PC-9 (cell line): Measurements from ENCODE around the gene COL4A2. TPM values are rescaled to one million over a fixed set of nuclear protein-coding genes. Genes with fewer than 3 reads are reported as not detected.

Experiments used
- BruUV-seq: library from RNA; stranded (reverse); fragments of 400-500 nt; replicated peaks from 2 replicates; lab custom pipeline; 2021; lab: Mats Ljungman, UMichigan
- CTCF ChIA-PET: fragments of 300-600 bp; sonication (Branson Sonifier 250); formaldehyde crosslinking; loops from one replicate; lab custom pipeline; 2022; ENCODE audit warnings: antibody characterized with exemption; lab: Charles Lee
- POLR2A ChIA-PET: fragments of 300-600 bp; sonication (Branson Sonifier 250); formaldehyde crosslinking; loops from one replicate; lab custom pipeline; 2022; ENCODE audit warnings: antibody characterized with exemption; ENCODE audit not compliant: unreplicated experiment; lab: Charles Lee
- DNase-seq, 2 experiments: peaks; one replicate each; pipeline versions ENCODE4 v3.0.0 to v3.0.0-alpha.2; 2015 to 2022; ENCODE audit warnings: mixed read lengths in 1 of 2
- H2AFZ ChIP-seq: fragments of 200-600 bp; sonication (generic); 2 replicates; pipeline ENCODE4 v1.8.1; 2017; ENCODE audit warnings: antibody characterized with exemption
- H3F3A ChIP-seq: fragments of 200-600 bp; sonication (generic); 2 replicates; pipeline ENCODE4 v1.8.1; 2017; ENCODE audit warnings: antibody characterized with exemption, mild to moderate bottlenecking, low read depth; ENCODE audit not compliant: insufficient read depth
- H3K27ac ChIP-seq: fragments of 200-600 bp; sonication (generic); 2 replicates; pipeline ENCODE4 v1.6.1; 2016; ENCODE audit warnings: mixed run types
- H3K27me3 ChIP-seq: fragments of 200-600 bp; sonication (generic); 2 replicates; pipeline ENCODE4 v1.6.1; 2016; ENCODE audit warnings: low read depth, mixed run types; ENCODE audit not compliant: insufficient read depth
- H3K36me3 ChIP-seq: fragments of 200-600 bp; sonication (generic); 2 replicates; pipeline ENCODE4 v1.6.1; 2016; ENCODE audit warnings: low read depth, mixed run types
- H3K4me1 ChIP-seq: fragments of 200-600 bp; sonication (generic); replicated peaks from 2 replicates; pipeline ENCODE4 v1.6.1; 2016; ENCODE audit warnings: mixed run types; ENCODE audit not compliant: insufficient read depth
- H3K4me2 ChIP-seq: fragments of 200-600 bp; sonication (generic); 2 replicates; pipeline ENCODE4 v1.6.1; 2017; ENCODE audit warnings: mixed run types
- H3K4me3 ChIP-seq: fragments of 200-600 bp; sonication (generic); 2 replicates; pipeline ENCODE4 v1.6.1; 2016; ENCODE audit warnings: mixed run types
- H3K79me2 ChIP-seq: fragments of 200-600 bp; sonication (generic); 2 replicates; pipeline ENCODE4 v1.6.1; 2017; ENCODE audit warnings: low read depth, mixed run types
- H3K9me2 ChIP-seq: fragments of 200-600 bp; sonication (generic); 2 replicates; pipeline ENCODE4 v1.8.1; 2017; ENCODE audit warnings: mild to moderate bottlenecking; ENCODE audit not compliant: insufficient read depth
- H3K9me3 ChIP-seq: fragments of 200-600 bp; sonication (generic); 2 replicates; pipeline ENCODE4 v1.8.1; 2016; ENCODE audit warnings: low read depth; ENCODE audit not compliant: insufficient read depth
- H4K20me1 ChIP-seq: fragments of 200-600 bp; sonication (generic); 2 replicates; pipeline ENCODE4 v1.8.1; 2017; ENCODE audit not compliant: insufficient read depth
- EZH2 ChIP-seq: fragments of 200-600 bp; sonication (generic); IDR thresholded peaks from 2 replicates; pipeline ENCODE4 v1.8.0; 2017; ENCODE audit warnings: antibody characterized with exemption, low read depth
- intact Hi-C: fragments of 100-400 bp; cut with micrococcal nuclease; formaldehyde crosslinking; loops from one replicate; pipeline ENCODE4 v1.10.0; 2022; ENCODE audit not compliant: unreplicated experiment
- total RNA-seq: library from RNA; stranded (reverse); gene quantifications from 2 replicates; pipeline ENCODE4 v1.2.3, GENCODE V29; 2021
- TF ChIP-seq, protein P1 (sequence below): fragments of 200-600 bp; sonication (generic); conservative IDR thresholded peaks from 2 replicates; pipeline ENCODE4 v1.6.1; 2017; ENCODE audit warnings: mixed run types, antibody characterized with exemption, mild to moderate bottlenecking, moderate library complexity

Gene COL4A2
- total RNA-seq, 1 experiment from 2014 or later, result 1.2 TPM

DNA sequence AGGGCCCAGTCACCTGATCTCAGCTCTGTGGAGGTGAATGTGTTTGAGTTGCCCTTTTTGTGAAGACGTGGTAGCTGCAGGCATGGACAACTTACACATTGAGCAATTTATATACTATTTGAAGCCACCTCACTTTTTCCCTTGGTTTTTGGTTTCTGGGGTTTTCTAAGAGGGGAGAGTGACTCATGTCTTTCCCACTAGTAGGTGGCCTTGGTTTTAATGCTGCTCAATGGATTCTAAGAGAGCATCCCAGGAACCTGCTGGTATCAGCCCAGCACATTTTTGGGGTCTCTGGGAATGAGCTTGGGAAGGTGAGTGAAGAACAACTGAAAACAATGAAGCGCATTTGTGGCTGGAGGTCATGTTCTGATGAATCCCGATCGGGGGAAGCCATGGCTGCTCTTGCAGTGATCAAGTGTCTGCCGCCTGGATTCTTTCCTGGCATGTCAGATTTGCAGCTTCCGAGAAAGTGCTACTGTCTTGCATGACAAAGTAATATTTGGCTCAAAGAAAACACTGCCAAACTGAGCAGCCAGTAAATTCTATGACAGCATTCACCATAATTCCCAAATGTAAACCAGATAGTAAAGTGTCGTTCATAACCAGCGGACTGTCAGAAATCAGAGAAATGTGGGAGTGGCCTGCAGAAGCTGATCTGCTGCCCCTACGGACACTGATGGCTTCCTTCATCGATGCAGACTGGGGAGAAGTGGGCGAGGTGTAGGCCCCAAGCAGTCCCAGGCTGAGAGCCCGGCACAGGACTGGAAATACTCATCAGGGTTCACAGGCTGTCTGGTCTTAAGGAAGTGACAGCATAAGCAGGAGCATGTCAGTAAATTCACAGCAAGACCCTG is 98.7 kb downstream of the COL4A2 start:
- Histone ChIP-seq H3F3A (no peaks in the 10 kb centered on the region), H3K27ac (no peak overlapping the region), H3K4me3 (no peak overlapping the region), H3K36me3 (no peaks in the 10 kb centered on the region), H3K9me2 (no peaks in the 10 kb centered on the region; the same call in 1 of the 2 replicates), H3K79me2 (no peaks in the 10 kb centered on the region), H4K20me1 (no peaks in the 10 kb centered on the region), H3K9me3 (no peaks in the 10 kb centered on the region), H3K27me3 (no peaks in the 10 kb centered on the region), H3K4me1 (0 out of 2 replicates have a peak, but pooled peaks cover 7% of the 10 kb centered on the region), H2AFZ (no peak overlapping the region), H3K4me2 (no peak overlapping the region)
- no peak for DNase-seq
- intact Hi-C loops, result no loop called here
- BruUV-seq, result no TSS peak
- CTCF ChIA-PET, result interaction anchor here (0.6 kb wide), 1 partner anchor 277 kb away, joined by 3 read pairs; no protein-coding TSS in a partner anchor
- POLR2A ChIA-PET, result no interaction called here
- TF ChIP-seq EZH2, result no peak
- TF ChIP-seq, protein P1, sequence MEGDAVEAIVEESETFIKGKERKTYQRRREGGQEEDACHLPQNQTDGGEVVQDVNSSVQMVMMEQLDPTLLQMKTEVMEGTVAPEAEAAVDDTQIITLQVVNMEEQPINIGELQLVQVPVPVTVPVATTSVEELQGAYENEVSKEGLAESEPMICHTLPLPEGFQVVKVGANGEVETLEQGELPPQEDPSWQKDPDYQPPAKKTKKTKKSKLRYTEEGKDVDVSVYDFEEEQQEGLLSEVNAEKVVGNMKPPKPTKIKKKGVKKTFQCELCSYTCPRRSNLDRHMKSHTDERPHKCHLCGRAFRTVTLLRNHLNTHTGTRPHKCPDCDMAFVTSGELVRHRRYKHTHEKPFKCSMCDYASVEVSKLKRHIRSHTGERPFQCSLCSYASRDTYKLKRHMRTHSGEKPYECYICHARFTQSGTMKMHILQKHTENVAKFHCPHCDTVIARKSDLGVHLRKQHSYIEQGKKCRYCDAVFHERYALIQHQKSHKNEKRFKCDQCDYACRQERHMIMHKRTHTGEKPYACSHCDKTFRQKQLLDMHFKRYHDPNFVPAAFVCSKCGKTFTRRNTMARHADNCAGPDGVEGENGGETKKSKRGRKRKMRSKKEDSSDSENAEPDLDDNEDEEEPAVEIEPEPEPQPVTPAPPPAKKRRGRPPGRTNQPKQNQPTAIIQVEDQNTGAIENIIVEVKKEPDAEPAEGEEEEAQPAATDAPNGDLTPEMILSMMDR, result no peak

DNA sequence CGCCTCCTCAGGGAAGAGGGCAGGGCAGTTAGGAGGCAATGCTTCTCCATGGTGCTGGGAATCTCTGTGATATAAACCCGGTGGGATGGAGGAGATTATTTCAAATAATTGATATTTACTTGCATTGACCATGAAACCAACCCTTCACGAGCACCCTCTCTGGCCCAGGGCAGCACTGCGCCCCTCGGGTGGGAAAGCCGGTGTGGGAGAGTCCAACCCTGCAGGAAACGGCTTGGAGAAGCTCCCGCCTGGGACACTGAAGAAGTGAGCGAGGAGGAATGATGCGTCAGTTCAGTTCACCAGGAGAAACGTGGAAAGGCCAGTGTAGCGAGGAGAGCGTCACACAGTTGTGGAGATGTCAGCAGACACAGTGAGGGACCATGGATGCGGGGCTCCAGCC is 99.9 kb downstream of the COL4A2 start:
- Histone ChIP-seq H2AFZ (no peak overlapping the region), H4K20me1 (no peaks in the 10 kb centered on the region), H3K4me2 (no peak overlapping the region), H3K9me3 (no peaks in the 10 kb centered on the region), H3K9me2 (no peaks in the 10 kb centered on the region; the same call in 1 of the 2 replicates), H3K79me2 (no peaks in the 10 kb centered on the region), H3F3A (0 out of 2 replicates have a peak, but pooled peaks cover 4% of the 10 kb centered on the region), H3K27me3 (no peaks in the 10 kb centered on the region), H3K4me1 (peaks cover 16% of the 10 kb centered on the region), H3K36me3 (no peaks in the 10 kb centered on the region), H3K4me3 (no peak overlapping the region), H3K27ac (no peak overlapping the region)
- ChIA-PET CTCF (no interaction called here), POLR2A (no interaction called here)
- intact Hi-C loops, result no loop called here
- no peak for DNase-seq
- TF ChIP-seq EZH2, result no peak
- TF ChIP-seq, protein P1, result no peak
- BruUV-seq, result no TSS peak

DNA sequence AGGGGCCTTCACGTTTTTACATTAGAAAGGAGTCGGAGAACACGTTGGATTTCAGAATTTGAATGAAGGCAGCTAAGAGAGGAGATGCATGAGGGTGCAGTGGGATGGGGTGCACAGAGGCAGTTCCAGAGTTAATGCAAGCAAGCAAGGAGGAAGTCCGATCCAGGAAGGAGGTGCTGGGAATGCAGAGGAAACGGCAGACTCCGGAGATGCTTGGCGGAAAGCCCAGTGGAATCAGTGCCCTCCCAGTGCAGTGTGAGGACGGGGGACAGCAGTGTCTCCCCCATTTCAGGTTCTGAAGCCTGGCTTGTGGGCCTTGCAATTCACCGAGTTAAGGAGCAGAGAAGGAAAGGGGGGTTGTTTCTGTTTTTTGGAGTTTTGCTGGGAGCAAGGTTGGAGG is 100.4 kb downstream of the COL4A2 start:
- H3K4me1 ChIP-seq, result peaks cover 19% of the 10 kb centered on the region
- H3K36me3 ChIP-seq, result no peaks in the 10 kb centered on the region
- H3K9me3 ChIP-seq, result no peaks in the 10 kb centered on the region
- H3K27ac ChIP-seq, result no peak overlapping the region
- ChIA-PET POLR2A (no interaction called here), CTCF (no interaction called here)
- no peak for DNase-seq
- TF ChIP-seq EZH2, result no peak
- TF ChIP-seq, protein P1, result no peak
- H4K20me1 ChIP-seq, result no peaks in the 10 kb centered on the region
- H3F3A ChIP-seq, result 0 out of 2 replicates have a peak, but pooled peaks cover 4% of the 10 kb centered on the region
- H3K4me2 ChIP-seq, result no peak overlapping the region
- intact Hi-C loops, result no loop called here
- no peaks in the 10 kb centered on the region; the same call in 1 of the 2 replicates for H3K9me2 ChIP-seq
- no peaks in the 10 kb centered on the region for H3K79me2 ChIP-seq
- no TSS peak for BruUV-seq
- no peak overlapping the region for H2AFZ ChIP-seq
- no peak overlapping the region for H3K4me3 ChIP-seq
- no peaks in the 10 kb centered on the region for H3K27me3 ChIP-seq
